HCT116 (cell line): Measurements from ENCODE around the gene ABR. TPM values are rescaled to one million over a fixed set of nuclear protein-coding genes. Genes with fewer than 3 reads are reported as not detected.

Experiments used
- ATAC-seq: fragments of 200-7000 bp; cut with Tn5 transposase; 2 replicates; pipeline ENCODE4 v1.9.1; 2020; ENCODE audit warnings: mild to moderate bottlenecking, moderate library complexity
- BruUV-seq: library from RNA; stranded (reverse); fragments of 400-500 nt; replicated peaks from 2 replicates; lab custom pipeline; 2021; lab: Mats Ljungman, UMichigan
- CTCF ChIA-PET: fragments of 300-600 bp; sonication (Branson Sonifier 250); formaldehyde crosslinking; loops from one replicate; lab custom pipeline; 2021; ENCODE audit warnings: antibody characterized with exemption; lab: Charles Lee
- POLR2A ChIA-PET: fragments of 300-600, 350-600 bp; sonication (Branson Sonifier 250); formaldehyde crosslinking; loops from one replicate; lab custom pipeline; 2021; ENCODE audit warnings: antibody characterized with exemption; lab: Charles Lee
- RAD21 ChIA-PET, 2 experiments: fragments of 300-600 bp; sonication (Branson Sonifier 250); formaldehyde crosslinking; loops; one replicate each; lab custom pipeline; 2023; ENCODE audit warnings: low total read pairs in 2 of 2; ENCODE audit not compliant: uncharacterized antibody in 2 of 2, unreplicated experiment in 2 of 2, low non-redundant PET in 1 of 2; lab: Charles Lee
- DNase-seq: peaks from one replicate; pipeline ENCODE4 v3.0.0-alpha.2; 2010; ENCODE audit warnings: low read depth, low spot score
- H2AFZ ChIP-seq: fragments of 200-600 bp; shearing (Covaris generic), sonication (generic); 2 replicates; pipeline ENCODE4 v1.6.1; 2017; ENCODE audit warnings: low read depth, mixed run types, mixed read lengths, antibody characterized with exemption, low read length; ENCODE audit not compliant: poor library complexity, severe bottlenecking
- H3K27ac ChIP-seq: 2 replicates; pipeline ENCODE4 v1.5.1; 2012; ENCODE audit warnings: low read depth, low read length
- H3K27me3 ChIP-seq: fragments of 200-600 bp; sonication (generic); 2 replicates; pipeline ENCODE4 v1.6.1; 2016; ENCODE audit warnings: mixed run types, low read length, mixed read lengths; ENCODE audit not compliant: insufficient read depth
- H3K36me3 ChIP-seq, 2 experiments: fragments of 200-500 bp in 1 of 2; fragments of 200-600 bp in 1 of 2; sonication (Bioruptor generic) in 1 of 2; sonication (generic) in 1 of 2; 2 replicates each; pipeline versions ENCODE4 v1.5.1 to v1.6.1; 2014 to 2016; ENCODE audit warnings: low read length in 2 of 2, inconsistent platforms in 1 of 2, mixed read lengths in 1 of 2, mixed run types in 1 of 2; ENCODE audit not compliant: insufficient read depth in 2 of 2, control insufficient read depth in 1 of 2
- H3K4me1 ChIP-seq, 2 experiments: fragments of 200-600 bp in 1 of 2; sonication (generic) in 1 of 2; 2 replicates each; pipeline versions ENCODE4 v1.5.1 to v1.6.1; 2012 to 2017; ENCODE audit warnings: low read length in 2 of 2, inconsistent platforms in 1 of 2, mild to moderate bottlenecking in 1 of 2, mixed read lengths in 1 of 2, mixed run types in 1 of 2, moderate library complexity in 1 of 2; ENCODE audit not compliant: insufficient read depth in 2 of 2, control insufficient read depth in 1 of 2
- H3K4me2 ChIP-seq: fragments of 200-600 bp; sonication (generic); 2 replicates; pipeline ENCODE4 v1.6.1; 2017; ENCODE audit warnings: mixed run types, low read length, mixed read lengths
- H3K4me3 ChIP-seq, 2 experiments: fragments of 200-600 bp in 1 of 2; sonication (generic) in 1 of 2; replicated peaks in 1 of 2; 2 replicates each; pipeline ENCODE4 v1.5.1; 2011 to 2016; ENCODE audit warnings: low read length in 2 of 2, control low read depth in 1 of 2, low read depth in 1 of 2, mild to moderate bottlenecking in 1 of 2, mixed read lengths in 1 of 2, mixed run types in 1 of 2
- H3K79me2 ChIP-seq: fragments of 200-600 bp; sonication (generic); 2 replicates; pipeline ENCODE4 v1.6.1; 2017; ENCODE audit warnings: mild to moderate bottlenecking, mixed run types, low read length, moderate library complexity, mixed read lengths; ENCODE audit not compliant: insufficient read depth
- H3K9ac ChIP-seq: fragments of 200-600 bp; sonication (generic); 2 replicates; pipeline ENCODE4 v1.6.1; 2016; ENCODE audit warnings: low read length, mixed read lengths
- H3K9me2 ChIP-seq: fragments of 200-600 bp; sonication (generic), shearing (Covaris generic); 2 replicates; pipeline ENCODE4 v1.6.1; 2017; ENCODE audit warnings: mixed run types, mild to moderate bottlenecking, moderate library complexity; ENCODE audit not compliant: insufficient read depth
- H3K9me3 ChIP-seq, 2 experiments: fragments of 200-500 bp in 1 of 2; fragments of 200-600 bp in 1 of 2; sonication (Bioruptor generic) in 1 of 2; sonication (generic) in 1 of 2; 2 replicates each; pipeline ENCODE4 v1.6.1; 2014 to 2017; ENCODE audit warnings: low read length in 2 of 2, mixed read lengths in 2 of 2, inconsistent platforms in 1 of 2, low read depth in 1 of 2, mild to moderate bottlenecking in 1 of 2, mixed run types in 1 of 2, moderate library complexity in 1 of 2; ENCODE audit not compliant: control insufficient read depth in 1 of 2, insufficient read depth in 1 of 2
- H4K20me1 ChIP-seq: fragments of 200-600 bp; sonication (generic), shearing (Covaris generic); 2 replicates; pipeline ENCODE4 v1.6.1; 2017; ENCODE audit warnings: mixed run types, mild to moderate bottlenecking, moderate library complexity; ENCODE audit not compliant: insufficient read depth
- CEBPB ChIP-seq: IDR thresholded peaks from 2 replicates; pipeline ENCODE4 v1.6.1; 2012; ENCODE audit warnings: low read depth
- EGR1 ChIP-seq: IDR thresholded peaks from 2 replicates; pipeline ENCODE4 v1.6.1; 2012; ENCODE audit warnings: low read depth
- EZH2phosphoT487 ChIP-seq: fragments of 200-600 bp; IDR thresholded peaks from 2 replicates; pipeline ENCODE4 v1.6.1; 2018; ENCODE audit warnings: antibody characterized with exemption, borderline replicate concordance
- JUND ChIP-seq: IDR thresholded peaks from 2 replicates; pipeline ENCODE4 v1.6.1; 2012
- POLR2A ChIP-seq: IDR thresholded peaks from 2 replicates; pipeline ENCODE4 v1.7.0; 2011; ENCODE audit warnings: borderline replicate concordance; ENCODE audit not compliant: insufficient read depth, insufficient read length; ENCODE audit errors: extremely low read depth
- POLR2AphosphoS5 ChIP-seq: IDR thresholded peaks from 2 replicates; pipeline ENCODE4 v1.6.1; 2011; ENCODE audit warnings: mild to moderate bottlenecking, low read depth, low read length, moderate library complexity
- RAD21 ChIP-seq: IDR thresholded peaks from 2 replicates; pipeline ENCODE4 v1.6.1; 2012; ENCODE audit warnings: low read depth, mild to moderate bottlenecking
- SIN3A ChIP-seq: IDR thresholded peaks from 2 replicates; pipeline ENCODE4 v1.6.1; 2012; ENCODE audit warnings: low read depth
- SP1 ChIP-seq: IDR thresholded peaks from 2 replicates; pipeline ENCODE4 v1.6.1; 2012; ENCODE audit warnings: low read depth
- TCF7L2 ChIP-seq: IDR thresholded peaks from 2 replicates; pipeline ENCODE4 v1.7.0; 2011; ENCODE audit warnings: borderline replicate concordance, inconsistent platforms; ENCODE audit not compliant: insufficient read depth, insufficient read length; ENCODE audit errors: extremely low read depth
- YY1 ChIP-seq: IDR thresholded peaks from 2 replicates; pipeline ENCODE4 v1.6.1; 2011; ENCODE audit warnings: low read length, low read depth, moderate library complexity, mild to moderate bottlenecking; ENCODE audit not compliant: insufficient replicate concordance; ENCODE audit errors: extremely low read depth
- ZFX ChIP-seq: fragments of 450-650 bp; IDR thresholded peaks from 2 replicates; pipeline ENCODE4 v1.6.1; 2017
- ZNF274 ChIP-seq: fragments of 200-500 bp; sonication (Bioruptor generic); IDR thresholded peaks from 2 replicates; pipeline ENCODE4 v1.6.1; 2014; ENCODE audit warnings: mild to moderate bottlenecking, low read depth, low read length, inconsistent platforms
- intact Hi-C: fragments of 100-400 bp; cut with micrococcal nuclease; formaldehyde crosslinking; loops from 2 replicates; pipeline ENCODE4 v1.10.0; 2022
- total RNA-seq: library from RNA; stranded (reverse); gene quantifications from one replicate; pipeline ENCODE4 v1.2.1, GENCODE V29; 2021; ENCODE audit not compliant: unreplicated experiment
- TF ChIP-seq, protein P1 (sequence below), 3 experiments: fragments of 200-600 bp in 1 of 3; sonication (generic) in 1 of 3; IDR thresholded peaks in 2 of 3; conservative IDR thresholded peaks in 1 of 3; 2 replicates each; pipeline ENCODE4 v1.5.1; 2012 to 2017; ENCODE audit warnings: low read depth in 2 of 3, low read length in 2 of 3, antibody characterized with exemption in 1 of 3, borderline replicate concordance in 1 of 3, control low read depth in 1 of 3, mild to moderate bottlenecking in 1 of 3, mixed read lengths in 1 of 3, mixed run types in 1 of 3, moderate library complexity in 1 of 3; ENCODE audit not compliant: insufficient read depth in 1 of 3
- TF ChIP-seq, protein P2 (sequence below): IDR thresholded peaks from 2 replicates; pipeline ENCODE4 v1.6.1; 2012; ENCODE audit warnings: low read depth
- TF ChIP-seq, protein P3 (sequence below): IDR thresholded peaks from 2 replicates; pipeline ENCODE4 v1.6.1; 2012

ABR gene
- total RNA-seq, 1 experiment from 2014 or later, result 58.5 TPM

DNA sequence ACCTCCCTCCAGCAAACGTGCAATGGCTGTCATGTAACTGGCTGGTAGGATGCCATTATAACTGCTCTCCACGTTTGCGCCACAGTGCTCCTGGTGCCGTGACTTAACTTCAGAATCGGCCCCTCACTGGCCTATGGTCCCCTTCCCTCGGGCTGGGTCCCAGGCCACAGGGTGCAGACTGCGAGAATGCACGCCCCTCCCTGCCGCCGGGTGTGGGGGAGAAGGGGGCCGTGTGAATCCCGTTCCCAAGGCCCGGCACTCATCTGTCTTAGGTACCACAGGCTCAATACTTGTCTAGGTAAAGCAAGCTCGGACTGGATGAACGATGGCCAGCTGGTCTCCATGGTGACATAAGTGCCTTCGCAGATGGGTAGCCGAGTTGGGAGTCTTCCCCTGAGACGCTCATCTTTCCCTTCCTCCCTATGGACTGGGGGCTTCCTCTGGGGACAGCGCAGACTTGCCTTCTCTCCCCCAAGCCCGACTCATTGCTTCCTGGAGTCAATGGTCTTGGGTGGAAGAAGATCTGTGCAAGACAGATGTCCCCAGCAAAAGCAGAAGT lies 145.1 kb downstream of the ABR start:
- ChIA-PET CTCF (no interaction called here), POLR2A (no interaction called here), RAD21 (no interaction called here)
- Histone ChIP-seq H3K36me3 (no peaks in the 10 kb centered on the region), H2AFZ (no peak overlapping the region), H3K79me2 (no peaks in the 10 kb centered on the region), H3K4me2 (no peak overlapping the region), H3K4me1 (no peaks in the 10 kb centered on the region), H3K9me2 (no peaks in the 10 kb centered on the region), H3K4me3 (no peak overlapping the region), H3K9ac (no peak overlapping the region), H3K27ac (no peak overlapping the region), H3K27me3 (no peaks in the 10 kb centered on the region), H4K20me1 (no peaks in the 10 kb centered on the region), H3K9me3 (no peaks in the 10 kb centered on the region)
- DNase-seq, result no peak
- intact Hi-C loops, result no loop called here
- TF ChIP-seq SP1 (no peak), JUND (no peak)
- no peak for ATAC-seq
- BruUV-seq, result no TSS peak

DNA sequence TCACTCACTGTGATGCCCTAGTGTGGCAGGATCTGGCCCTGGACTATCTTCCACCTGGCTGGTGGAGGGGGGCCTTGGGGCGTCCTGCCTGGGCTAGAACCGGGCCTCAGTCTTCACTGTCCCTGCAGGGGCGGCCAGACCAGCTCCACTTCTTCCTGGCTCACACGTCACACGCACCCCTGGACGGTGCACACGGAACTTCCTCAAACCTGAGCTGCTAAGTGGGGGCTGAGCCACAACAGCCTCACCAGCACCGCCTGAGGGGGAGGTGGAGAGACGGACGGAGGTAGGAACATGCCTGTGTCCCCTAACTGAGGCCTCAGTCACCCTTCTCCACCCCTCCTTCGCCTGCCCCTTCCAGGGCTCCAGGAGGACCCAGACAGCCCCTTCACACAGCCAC lies 146.3 kb downstream of the ABR start:
- Histone ChIP-seq H4K20me1 (no peaks in the 10 kb centered on the region), H3K4me2 (no peak overlapping the region), H3K27ac (no peak overlapping the region), H3K9me3 (no peaks in the 10 kb centered on the region), H3K4me3 (no peak overlapping the region), H3K9ac (no peak overlapping the region), H3K4me1 (peaks cover 0 to 5% of the 10 kb centered on the region in 2 experiments; a peak in 2 of 4 replicates), H3K36me3 (no peaks in the 10 kb centered on the region), H2AFZ (no peak overlapping the region), H3K9me2 (no peaks in the 10 kb centered on the region), H3K27me3 (no peaks in the 10 kb centered on the region), H3K79me2 (no peaks in the 10 kb centered on the region)
- intact Hi-C loops, result no loop called here
- ChIA-PET RAD21 (no interaction called here), POLR2A (no interaction called here), CTCF (interaction anchor here (1.1 kb wide), 1 partner anchor 23 kb away, joined by 3 read pairs; no protein-coding TSS in a partner anchor)
- no peak for DNase-seq
- no peak for ATAC-seq
- BruUV-seq, result no TSS peak
- no peak for TF ChIP-seq EZH2phosphoT487
- TF ChIP-seq ZNF274, result no peak
- no peak for TF ChIP-seq RAD21
- TF ChIP-seq JUND, result no peak
- no peak for TF ChIP-seq TCF7L2
- TF ChIP-seq CEBPB, result no peak
- TF ChIP-seq SP1, result no peak
- TF ChIP-seq, protein P1, sequence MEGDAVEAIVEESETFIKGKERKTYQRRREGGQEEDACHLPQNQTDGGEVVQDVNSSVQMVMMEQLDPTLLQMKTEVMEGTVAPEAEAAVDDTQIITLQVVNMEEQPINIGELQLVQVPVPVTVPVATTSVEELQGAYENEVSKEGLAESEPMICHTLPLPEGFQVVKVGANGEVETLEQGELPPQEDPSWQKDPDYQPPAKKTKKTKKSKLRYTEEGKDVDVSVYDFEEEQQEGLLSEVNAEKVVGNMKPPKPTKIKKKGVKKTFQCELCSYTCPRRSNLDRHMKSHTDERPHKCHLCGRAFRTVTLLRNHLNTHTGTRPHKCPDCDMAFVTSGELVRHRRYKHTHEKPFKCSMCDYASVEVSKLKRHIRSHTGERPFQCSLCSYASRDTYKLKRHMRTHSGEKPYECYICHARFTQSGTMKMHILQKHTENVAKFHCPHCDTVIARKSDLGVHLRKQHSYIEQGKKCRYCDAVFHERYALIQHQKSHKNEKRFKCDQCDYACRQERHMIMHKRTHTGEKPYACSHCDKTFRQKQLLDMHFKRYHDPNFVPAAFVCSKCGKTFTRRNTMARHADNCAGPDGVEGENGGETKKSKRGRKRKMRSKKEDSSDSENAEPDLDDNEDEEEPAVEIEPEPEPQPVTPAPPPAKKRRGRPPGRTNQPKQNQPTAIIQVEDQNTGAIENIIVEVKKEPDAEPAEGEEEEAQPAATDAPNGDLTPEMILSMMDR (IDR thresholded peaks at IDR 0.05 in 2 of 3, conservative IDR thresholded peaks at IDR 0.05 in 1 of 3; ENCODE audit: borderline replicate concordance in 1 of 3, insufficient read depth in 1 of 3, low read depth in 2 of 3, low read length in 2 of 3), result no peak
- no peak for TF ChIP-seq ZFX
- no peak for TF ChIP-seq POLR2A
- no peak for TF ChIP-seq POLR2AphosphoS5
- TF ChIP-seq YY1, result no peak
- no peak for TF ChIP-seq EGR1
- TF ChIP-seq, protein P2, sequence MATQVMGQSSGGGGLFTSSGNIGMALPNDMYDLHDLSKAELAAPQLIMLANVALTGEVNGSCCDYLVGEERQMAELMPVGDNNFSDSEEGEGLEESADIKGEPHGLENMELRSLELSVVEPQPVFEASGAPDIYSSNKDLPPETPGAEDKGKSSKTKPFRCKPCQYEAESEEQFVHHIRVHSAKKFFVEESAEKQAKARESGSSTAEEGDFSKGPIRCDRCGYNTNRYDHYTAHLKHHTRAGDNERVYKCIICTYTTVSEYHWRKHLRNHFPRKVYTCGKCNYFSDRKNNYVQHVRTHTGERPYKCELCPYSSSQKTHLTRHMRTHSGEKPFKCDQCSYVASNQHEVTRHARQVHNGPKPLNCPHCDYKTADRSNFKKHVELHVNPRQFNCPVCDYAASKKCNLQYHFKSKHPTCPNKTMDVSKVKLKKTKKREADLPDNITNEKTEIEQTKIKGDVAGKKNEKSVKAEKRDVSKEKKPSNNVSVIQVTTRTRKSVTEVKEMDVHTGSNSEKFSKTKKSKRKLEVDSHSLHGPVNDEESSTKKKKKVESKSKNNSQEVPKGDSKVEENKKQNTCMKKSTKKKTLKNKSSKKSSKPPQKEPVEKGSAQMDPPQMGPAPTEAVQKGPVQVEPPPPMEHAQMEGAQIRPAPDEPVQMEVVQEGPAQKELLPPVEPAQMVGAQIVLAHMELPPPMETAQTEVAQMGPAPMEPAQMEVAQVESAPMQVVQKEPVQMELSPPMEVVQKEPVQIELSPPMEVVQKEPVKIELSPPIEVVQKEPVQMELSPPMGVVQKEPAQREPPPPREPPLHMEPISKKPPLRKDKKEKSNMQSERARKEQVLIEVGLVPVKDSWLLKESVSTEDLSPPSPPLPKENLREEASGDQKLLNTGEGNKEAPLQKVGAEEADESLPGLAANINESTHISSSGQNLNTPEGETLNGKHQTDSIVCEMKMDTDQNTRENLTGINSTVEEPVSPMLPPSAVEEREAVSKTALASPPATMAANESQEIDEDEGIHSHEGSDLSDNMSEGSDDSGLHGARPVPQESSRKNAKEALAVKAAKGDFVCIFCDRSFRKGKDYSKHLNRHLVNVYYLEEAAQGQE, result no peak
- no peak for TF ChIP-seq SIN3A
- TF ChIP-seq, protein P3, sequence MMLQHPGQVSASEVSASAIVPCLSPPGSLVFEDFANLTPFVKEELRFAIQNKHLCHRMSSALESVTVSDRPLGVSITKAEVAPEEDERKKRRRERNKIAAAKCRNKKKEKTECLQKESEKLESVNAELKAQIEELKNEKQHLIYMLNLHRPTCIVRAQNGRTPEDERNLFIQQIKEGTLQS, result no peak
